Measurements from ENCODE around the gene SLC25A10. TPM values are rescaled to one million over a fixed set of nuclear protein-coding genes. Genes with fewer than 3 reads are reported as not detected.
"Not testable (repeated sequence)": the region's sequence is repeated elsewhere in the genome, so short reads cannot be mapped to it uniquely, and the experiment has no call there.

The SLC25A10 gene
- total RNA-seq, 1 donor from 2014 or later, result 9.1 TPM

- peaks cover 8% of the 10 kb centered on the region for H3K4me1 ChIP-seq
- no peak overlapping the region for H3K4me3 ChIP-seq
- H3K27ac Mint-ChIP-seq, result peak overlapping the region; percentile 31
These were observed 23.4 kb downstream of the SLC25A10 start for GRCh38 chr17:81735264-81736102.

DNA sequence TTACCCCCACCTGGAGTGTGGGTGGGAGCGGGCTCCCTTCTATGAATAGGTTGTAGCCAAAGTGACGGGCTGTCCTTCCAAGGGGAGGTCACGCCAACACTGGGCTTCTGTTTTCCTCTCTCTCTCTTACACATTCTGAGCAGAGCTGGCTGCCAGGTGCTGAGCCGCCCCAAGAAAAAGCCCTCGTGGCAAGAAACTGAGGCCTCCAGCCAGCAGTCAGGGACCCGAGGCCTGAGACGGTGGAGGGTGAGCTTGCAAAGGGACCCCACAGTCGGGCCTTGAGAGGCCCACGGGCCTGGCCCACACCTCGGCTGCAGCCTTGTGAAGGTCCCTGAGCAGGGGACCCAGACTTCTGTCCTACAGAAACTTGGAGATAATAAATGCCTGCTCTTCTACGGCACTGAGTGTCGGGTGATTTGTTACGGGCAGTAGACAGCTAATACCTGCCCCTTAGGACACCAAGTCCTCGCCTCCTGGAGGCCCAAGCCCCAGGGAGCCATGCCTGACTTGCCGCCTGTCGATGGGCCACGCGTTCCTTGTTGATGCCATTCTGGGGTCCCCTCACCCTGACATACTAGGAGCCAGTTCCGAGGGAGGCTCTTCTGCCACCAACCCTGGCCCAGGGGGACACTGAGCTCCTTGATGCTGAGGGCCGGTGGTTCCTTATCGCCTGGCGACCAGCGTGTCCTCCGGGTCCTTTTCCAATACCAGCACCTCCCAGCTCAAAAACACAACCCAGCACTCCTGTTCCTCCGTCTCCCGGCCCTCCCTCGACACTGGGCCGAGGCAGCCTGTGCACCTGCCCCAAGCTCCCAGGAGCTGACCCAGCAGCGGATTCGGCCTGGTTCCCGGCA, 26.1 kb downstream of the SLC25A10 start:
- Histone ChIP-seq H4K20me1 (ENCODE audit: low read depth) (no peaks in the 10 kb centered on the region), H3F3A (ENCODE audit: low read depth) (peaks cover 15% of the 10 kb centered on the region), H3K9me3 (ENCODE audit: low read depth) (no peaks in the 10 kb centered on the region), H3K4me3 (no peak overlapping the region), H3K27ac (no peak overlapping the region), H3K4me1 (no peaks in the 10 kb centered on the region), H3K4me2 (no peak overlapping the region), H3K9ac (no peak overlapping the region), H3K36me3 (no peaks in the 10 kb centered on the region), H2AFZ (replicated peaks) (no peak overlapping the region), H3K79me2 (ENCODE audit: low read depth) (no peaks in the 10 kb centered on the region), H3K27me3 (peaks cover 4% of the 10 kb centered on the region)
- peaks cover 3% of the 10 kb centered on the region for H3K4me1 Mint-ChIP-seq
- H3K27ac Mint-ChIP-seq, result no peak overlapping the region
- TF ChIP-seq EZH2 (IDR thresholded peaks at IDR 0.05) (no peak), CTCF (IDR thresholded peaks at IDR 0.05) (no peak), EZH2phosphoT487 (IDR thresholded peaks at IDR 0.05) (no peak)
- DNase-seq (ENCODE audit: low spot score), result no peak
- H3K9me3 Mint-ChIP-seq, result peaks cover 2% of the 10 kb centered on the region
- H3K27me3 Mint-ChIP-seq (ENCODE audit: insufficient read depth, low read depth), result peaks cover 12% of the 10 kb centered on the region
- peaks cover 2% of the 10 kb centered on the region for H3K36me3 Mint-ChIP-seq
- no peak overlapping the region for H3K4me3 Mint-ChIP-seq

More at GRCh38 chr17:81735264-81736102, 23.4 kb downstream of the SLC25A10 start:
- Histone ChIP-seq H4K20me1 (ENCODE audit: low read depth) (no peaks in the 10 kb centered on the region), H3K36me3 (no peaks in the 10 kb centered on the region), H3K9ac (no peak overlapping the region), H3K9me3 (ENCODE audit: low read depth) (no peaks in the 10 kb centered on the region), H3K27me3 (peaks cover 7% of the 10 kb centered on the region), H3K4me2 (no peak overlapping the region), H2AFZ (replicated peaks) (peak overlapping the region; percentile 55), H3F3A (ENCODE audit: low read depth) (peaks cover 14% of the 10 kb centered on the region), H3K79me2 (ENCODE audit: low read depth) (no peaks in the 10 kb centered on the region), H3K27ac (no peak overlapping the region)
- Mint-ChIP-seq H3K36me3 (no peaks in the 10 kb centered on the region), H3K27me3 (ENCODE audit: insufficient read depth, low read depth) (peaks cover 10% of the 10 kb centered on the region), H3K9me3 (no peaks in the 10 kb centered on the region), H3K4me3 (no peak overlapping the region), H3K4me1 (peaks cover 18% of the 10 kb centered on the region)
- no peak for DNase-seq (ENCODE audit: low spot score)
- TF ChIP-seq EZH2 (IDR thresholded peaks at IDR 0.05), result no peak
- no peak for TF ChIP-seq CTCF (IDR thresholded peaks at IDR 0.05)
- no peak for TF ChIP-seq EZH2phosphoT487 (IDR thresholded peaks at IDR 0.05)

DNA sequence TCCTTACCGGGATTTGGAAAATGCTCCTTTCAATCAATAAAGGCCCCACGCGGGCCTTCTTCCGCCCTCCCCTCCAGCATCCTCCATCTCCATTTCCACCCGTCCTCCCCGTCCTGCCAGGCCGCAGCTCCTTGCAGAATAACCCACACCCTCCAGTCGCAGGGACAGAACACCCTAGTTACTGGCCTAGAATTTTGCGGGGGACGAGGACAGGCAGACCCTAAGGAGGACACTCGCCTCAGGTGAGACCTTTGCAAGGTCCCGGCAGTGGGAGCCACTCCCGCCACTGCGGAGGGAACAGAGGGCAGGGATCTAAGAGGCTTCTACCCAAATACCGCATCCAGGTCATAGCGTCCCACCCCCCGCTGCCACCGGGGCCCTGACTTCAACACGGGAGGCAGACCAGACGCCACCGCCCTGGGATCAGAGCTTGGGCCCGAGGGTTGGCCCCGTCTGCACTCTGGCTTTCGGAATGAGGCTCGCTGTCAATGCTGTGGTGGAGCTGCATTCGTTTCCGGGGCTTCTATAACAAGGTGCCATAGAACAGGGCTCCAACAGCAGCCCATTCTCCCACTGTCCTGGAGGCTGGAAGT, 26.8 kb downstream of the SLC25A10 start:
- Mint-ChIP-seq H3K9me3 (peaks cover 2% of the 10 kb centered on the region), H3K4me3 (no peak overlapping the region), H3K27ac (peak overlapping the region; percentile 17), H3K4me1 (no peaks in the 10 kb centered on the region), H3K36me3 (peaks cover 2% of the 10 kb centered on the region), H3K27me3 (ENCODE audit: insufficient read depth, low read depth) (peaks cover 11% of the 10 kb centered on the region)
- no peaks in the 10 kb centered on the region for H3K9me3 ChIP-seq (ENCODE audit: low read depth)
- H3K4me2 ChIP-seq, result no peak overlapping the region
- DNase-seq (ENCODE audit: low spot score), result no peak
- H3K27me3 ChIP-seq, result no peaks in the 10 kb centered on the region
- no peaks in the 10 kb centered on the region for H3K36me3 ChIP-seq
- H3K27ac ChIP-seq, result no peak overlapping the region
- H3K4me1 ChIP-seq, result no peaks in the 10 kb centered on the region
- H4K20me1 ChIP-seq (ENCODE audit: low read depth), result no peaks in the 10 kb centered on the region
- H3K79me2 ChIP-seq (ENCODE audit: low read depth), result no peaks in the 10 kb centered on the region
- H3F3A ChIP-seq (ENCODE audit: low read depth), result peaks cover 10% of the 10 kb centered on the region
- H3K9ac ChIP-seq, result no peak overlapping the region
- no peak overlapping the region for H2AFZ ChIP-seq (replicated peaks)
- H3K4me3 ChIP-seq, result no peak overlapping the region
- no peak for TF ChIP-seq CTCF (IDR thresholded peaks at IDR 0.05)
- no peak for TF ChIP-seq EZH2phosphoT487 (IDR thresholded peaks at IDR 0.05)
- no peak for TF ChIP-seq EZH2 (IDR thresholded peaks at IDR 0.05)

GRCh38 chr17:81739593-81739992, 27.5 kb downstream of the SLC25A10 start:
- DNase-seq (ENCODE audit: low spot score); H3K4me2 ChIP-seq; H3K36me3 ChIP-seq; H3K9ac ChIP-seq; H4K20me1 ChIP-seq (ENCODE audit: low read depth); H2AFZ ChIP-seq (replicated peaks); H3K4me1 ChIP-seq; H3K9me3 ChIP-seq (ENCODE audit: low read depth); H3F3A ChIP-seq (ENCODE audit: low read depth); H3K36me3 Mint-ChIP-seq; H3K4me3 ChIP-seq; H3K79me2 ChIP-seq (ENCODE audit: low read depth); H3K4me1 Mint-ChIP-seq; H3K9me3 Mint-ChIP-seq; H3K4me3 Mint-ChIP-seq; H3K27me3 ChIP-seq; H3K27ac ChIP-seq: not testable (repeated sequence)
- Mint-ChIP-seq H3K27ac (peak overlapping the region; percentile 17), H3K27me3 (ENCODE audit: insufficient read depth, low read depth) (peaks cover 11% of the 10 kb centered on the region)
